OCI-LY3 (cell line): Measurements from ENCODE around the gene DTX3.

Source experiments
- EZH2phosphoT487 ChIP-seq: fragments of 200-600 bp; shearing (Covaris generic); IDR thresholded peaks from 2 replicates; pipeline ENCODE4 v1.6.1; 2018; ENCODE audit warnings: antibody characterized with exemption, mixed run types, low read depth
- TF ChIP-seq, protein P1 (sequence below): fragments of 200-600, 300-600 bp; sonication (generic); IDR thresholded peaks from 2 replicates; pipeline ENCODE4 v1.5.1; 2014; ENCODE audit warnings: antibody characterized with exemption, low read length, low read depth

- TF ChIP-seq, protein P1, sequence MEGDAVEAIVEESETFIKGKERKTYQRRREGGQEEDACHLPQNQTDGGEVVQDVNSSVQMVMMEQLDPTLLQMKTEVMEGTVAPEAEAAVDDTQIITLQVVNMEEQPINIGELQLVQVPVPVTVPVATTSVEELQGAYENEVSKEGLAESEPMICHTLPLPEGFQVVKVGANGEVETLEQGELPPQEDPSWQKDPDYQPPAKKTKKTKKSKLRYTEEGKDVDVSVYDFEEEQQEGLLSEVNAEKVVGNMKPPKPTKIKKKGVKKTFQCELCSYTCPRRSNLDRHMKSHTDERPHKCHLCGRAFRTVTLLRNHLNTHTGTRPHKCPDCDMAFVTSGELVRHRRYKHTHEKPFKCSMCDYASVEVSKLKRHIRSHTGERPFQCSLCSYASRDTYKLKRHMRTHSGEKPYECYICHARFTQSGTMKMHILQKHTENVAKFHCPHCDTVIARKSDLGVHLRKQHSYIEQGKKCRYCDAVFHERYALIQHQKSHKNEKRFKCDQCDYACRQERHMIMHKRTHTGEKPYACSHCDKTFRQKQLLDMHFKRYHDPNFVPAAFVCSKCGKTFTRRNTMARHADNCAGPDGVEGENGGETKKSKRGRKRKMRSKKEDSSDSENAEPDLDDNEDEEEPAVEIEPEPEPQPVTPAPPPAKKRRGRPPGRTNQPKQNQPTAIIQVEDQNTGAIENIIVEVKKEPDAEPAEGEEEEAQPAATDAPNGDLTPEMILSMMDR, result no peak
- TF ChIP-seq EZH2phosphoT487, result no peak
Measured at GRCh38 chr12:57584050-57584449, 20.6 kb upstream of the DTX3 start.
